Measurements from ENCODE around the gene GLYATL1. TPM values are rescaled to one million over a fixed set of nuclear protein-coding genes. Genes with fewer than 3 reads are reported as not detected.
"Not testable (repeated sequence)": the region's sequence is repeated elsewhere in the genome, so short reads cannot be mapped to it uniquely, and the experiment has no call there.

The GLYATL1 gene
- total RNA-seq, 1 experiment from 2014 or later = not detected

GRCh38 chr11:59000003-59000402, 60.7 kb downstream of the GLYATL1 start:
- BruUV-seq (replicated peaks) = no TSS peak
- ChIA-PET POLR2A (no interaction called here), CTCF (no interaction called here)
- no peak for ATAC-seq
- Histone ChIP-seq H3K4me3 (ENCODE audit: low read depth in 2 of 2, low read length in 2 of 2) (no peak overlapping the region), H3K36me3 (ENCODE audit: control insufficient read depth, insufficient read depth, low read length) (no peaks in the 10 kb centered on the region), H3K9me3 (ENCODE audit: control insufficient read depth, insufficient read depth, low read depth, low read length) (no peaks in the 10 kb centered on the region), H3K27me3 (ENCODE audit: control insufficient read depth, insufficient read depth, low read length) (0 out of 2 replicates have a peak, but pooled peaks cover 2% of the 10 kb centered on the region), H3K27ac (ENCODE audit: low read length) (no peak overlapping the region), H3K4me1 (ENCODE audit: control insufficient read depth, insufficient read depth, low read length) (no peaks in the 10 kb centered on the region)
- TF ChIP-seq SIN3A (IDR thresholded peaks at IDR 0.05; ENCODE audit: borderline replicate concordance, insufficient read depth, low read depth, low read length) = no peak
- TF ChIP-seq CTCF (IDR thresholded peaks at IDR 0.05) = no peak
- TF ChIP-seq REST (IDR thresholded peaks at IDR 0.05; ENCODE audit: insufficient read depth in 1 of 2, low read depth in 2 of 2, low read length in 1 of 2) = no peak
- no peak for TF ChIP-seq POLR2AphosphoS5 (IDR thresholded peaks at IDR 0.05; ENCODE audit: low read depth, low read length)
- no peak for TF ChIP-seq TCF7L2 (IDR thresholded peaks at IDR 0.05; ENCODE audit: low read depth, low read length)
- DNase-seq (ENCODE audit: low read depth, low spot score) = no peak
- intact Hi-C loops (cut with micrococcal nuclease; ENCODE audit: unreplicated experiment) = no loop called here
- in situ Hi-C loops (cut with HindIII; ENCODE audit: low pct_unique_long_range_greater_than_20kb, low sequenced_read_pairs) = no loop called here

GRCh38 chr11:59002006-59002405, 62.7 kb downstream of the GLYATL1 start:
- CTCF ChIA-PET; DNase-seq (ENCODE audit: low read depth, low spot score); intact Hi-C loops (cut with micrococcal nuclease; ENCODE audit: unreplicated experiment); ATAC-seq; H3K4me1 ChIP-seq (ENCODE audit: control insufficient read depth, insufficient read depth, low read length); in situ Hi-C loops (cut with HindIII; ENCODE audit: low pct_unique_long_range_greater_than_20kb, low sequenced_read_pairs); H3K27me3 ChIP-seq (ENCODE audit: control insufficient read depth, insufficient read depth, low read length); POLR2A ChIA-PET; H3K9me3 ChIP-seq (ENCODE audit: control insufficient read depth, insufficient read depth, low read depth, low read length); H3K36me3 ChIP-seq (ENCODE audit: control insufficient read depth, insufficient read depth, low read length); H3K4me3 ChIP-seq (ENCODE audit: low read depth in 2 of 2, low read length in 2 of 2); BruUV-seq (replicated peaks); H3K27ac ChIP-seq (ENCODE audit: low read length): not testable (repeated sequence)

Other genes starting within 250 kb of the GLYATL1 start
- not detected for gene GLYAT, start 207.5 kb upstream of the GLYATL1 start, total RNA-seq (2021; ENCODE audit: unreplicated experiment)
- not detected for gene GLYATL2, start 94.8 kb upstream of the GLYATL1 start, total RNA-seq (2021; ENCODE audit: unreplicated experiment)
- not detected for gene GLYATL1B, start 146.8 kb downstream of the GLYATL1 start, total RNA-seq (2021; ENCODE audit: unreplicated experiment)
- 23.6 TPM for gene FAM111B, start 167.7 kb downstream of the GLYATL1 start, total RNA-seq (2021; ENCODE audit: unreplicated experiment)
- 37.9 TPM for gene FAM111A, start 203.4 kb downstream of the GLYATL1 start, total RNA-seq (2021; ENCODE audit: unreplicated experiment)
- gene DTX4, start 232.6 kb downstream of the GLYATL1 start, total RNA-seq (2021; ENCODE audit: unreplicated experiment) = 0.21 TPM